GM19328 (cell line): ENCODE measurements around the gene RUFY4.

Experiments used
- ATAC-seq: cut with Tn5 transposase; IDR thresholded peaks from one replicate; pipeline ENCODE4 v1.9.1; 2021; ENCODE audit warnings: mild to moderate bottlenecking, moderate library complexity; ENCODE audit not compliant: unreplicated experiment

Gene RUFY4

DNA sequence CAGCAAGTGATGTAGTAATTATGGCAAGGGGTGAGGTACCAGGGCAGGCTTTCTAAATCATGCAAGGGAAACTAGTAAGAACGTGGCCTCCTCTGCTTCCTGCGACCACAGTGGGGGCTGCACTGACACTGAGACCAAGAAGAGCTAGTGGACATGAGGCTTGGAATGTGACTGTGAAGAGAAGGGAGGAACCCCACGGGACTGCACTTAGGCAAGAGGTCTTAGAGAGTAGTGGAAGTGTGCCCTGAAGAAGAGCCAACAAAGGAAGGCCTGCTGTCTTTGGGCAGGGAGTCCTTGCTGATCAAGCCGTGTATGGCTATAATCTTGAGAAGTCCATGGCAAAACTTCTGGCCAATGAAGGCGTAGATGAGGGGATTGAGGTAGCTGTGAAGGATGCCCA, 8.9 kb upstream of the RUFY4 start:
- no peak for ATAC-seq

DNA sequence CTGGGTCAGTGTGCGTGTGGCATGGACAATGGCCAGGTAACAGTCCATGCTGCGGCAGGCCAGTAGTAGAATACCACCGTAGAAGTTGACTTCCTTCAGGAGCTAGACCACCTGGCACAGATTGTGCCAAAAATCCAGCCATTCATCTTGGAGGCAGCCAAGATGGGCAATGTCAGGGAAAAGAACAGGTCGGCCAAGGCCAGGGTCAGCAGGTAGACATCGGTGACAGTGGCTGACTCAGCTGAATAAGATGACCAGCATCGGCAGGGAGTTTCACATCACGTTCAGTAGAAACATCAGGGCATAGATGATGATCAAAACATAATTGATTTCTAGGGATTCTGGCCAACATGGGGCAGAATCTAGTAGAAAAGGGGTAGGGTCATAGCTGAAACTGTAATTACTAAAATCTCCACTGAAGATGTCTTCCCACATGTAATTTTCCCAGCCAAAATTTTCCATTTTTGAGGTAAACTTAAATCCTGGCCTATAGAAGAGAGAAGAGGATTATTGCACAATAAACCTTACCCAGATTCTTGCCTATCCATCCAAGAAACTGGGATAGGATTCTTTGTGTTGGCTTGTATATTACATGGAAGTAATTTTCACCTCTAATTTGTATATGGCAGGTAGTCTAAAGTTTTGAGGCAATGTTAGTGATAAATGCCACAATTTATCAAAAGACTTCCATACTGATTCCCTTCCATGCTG, 7.9 kb upstream of the RUFY4 start:
- ATAC-seq = no peak

DNA sequence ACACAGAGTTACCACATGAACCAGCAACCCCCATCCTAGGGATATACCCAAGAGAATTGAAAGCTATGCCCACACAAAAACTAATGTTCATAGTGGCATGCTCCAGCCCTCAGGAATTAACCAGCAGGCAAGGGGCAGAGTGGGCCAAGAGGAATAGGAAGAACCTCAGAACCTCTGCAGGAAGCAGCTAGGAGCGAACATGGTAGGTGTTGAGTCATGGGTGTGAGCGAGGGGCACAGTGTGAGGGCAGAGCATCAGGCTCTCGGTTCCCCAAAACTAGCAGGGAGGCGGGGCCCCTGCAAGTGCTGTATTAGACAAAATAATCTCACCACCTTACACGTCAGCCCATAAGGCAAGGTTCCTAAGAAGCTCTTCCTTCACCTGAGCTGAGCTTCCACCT, 5.6 kb upstream of the RUFY4 start:
- peak; percentile 80 for ATAC-seq

DNA sequence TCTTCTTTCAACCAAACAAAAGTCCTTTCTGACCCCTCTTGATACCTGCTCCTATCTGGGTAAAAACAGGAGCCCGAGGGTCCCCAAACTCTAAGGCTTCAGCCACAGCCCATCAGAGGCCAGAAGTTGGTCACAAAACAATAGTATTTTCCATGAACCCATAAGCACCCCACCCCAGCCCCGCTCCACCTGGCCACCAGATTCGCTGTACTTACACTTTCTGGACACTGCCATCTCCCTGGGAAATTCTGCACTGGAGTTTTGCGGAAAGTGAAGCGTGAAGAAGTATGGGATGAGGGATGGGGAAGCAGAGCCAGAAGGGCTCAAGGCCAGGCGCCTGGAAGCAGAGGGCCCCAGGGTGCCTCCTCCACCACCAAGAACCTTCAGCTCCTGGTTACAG, 5.2 kb upstream of the RUFY4 start:
- ATAC-seq = no peak

DNA sequence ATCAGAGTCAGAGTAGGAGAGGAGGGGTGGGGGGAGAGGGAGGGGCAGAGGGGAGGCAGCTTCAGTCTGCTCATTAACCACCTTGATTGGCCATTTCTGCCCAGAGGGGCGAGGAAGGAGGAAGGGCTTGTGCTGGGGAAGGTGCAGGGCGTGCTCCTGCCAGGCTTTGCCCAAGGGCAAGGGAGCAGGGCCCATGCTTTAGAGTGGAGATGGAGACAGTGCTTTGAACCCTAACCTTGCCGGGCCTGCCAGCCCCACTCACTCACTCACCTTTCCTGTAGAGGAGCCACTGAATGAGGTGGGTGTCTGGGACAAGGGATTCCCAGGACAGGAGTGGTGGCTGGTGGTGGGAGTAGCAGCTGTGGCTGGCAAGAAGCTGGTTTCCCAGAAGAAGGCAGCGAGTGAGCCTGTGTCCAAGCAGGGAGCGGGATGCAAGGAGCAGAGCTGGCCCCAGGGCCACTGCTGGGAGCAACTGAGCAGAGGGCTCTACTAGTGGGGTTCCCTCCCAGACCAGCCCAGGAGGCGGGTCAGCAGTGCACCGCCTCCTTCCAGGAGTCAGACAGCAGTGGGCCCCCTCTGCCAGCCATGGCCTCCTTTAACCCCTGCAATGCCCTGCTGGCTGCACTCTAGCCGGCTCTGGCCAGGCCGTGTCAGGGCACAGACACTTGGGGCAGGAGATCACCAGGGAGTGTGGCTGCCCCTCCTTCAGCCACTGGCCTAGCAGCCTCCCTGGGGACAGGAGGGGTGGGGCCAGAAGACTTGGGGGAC, 3.6 kb upstream of the RUFY4 start:
- no peak for ATAC-seq

DNA sequence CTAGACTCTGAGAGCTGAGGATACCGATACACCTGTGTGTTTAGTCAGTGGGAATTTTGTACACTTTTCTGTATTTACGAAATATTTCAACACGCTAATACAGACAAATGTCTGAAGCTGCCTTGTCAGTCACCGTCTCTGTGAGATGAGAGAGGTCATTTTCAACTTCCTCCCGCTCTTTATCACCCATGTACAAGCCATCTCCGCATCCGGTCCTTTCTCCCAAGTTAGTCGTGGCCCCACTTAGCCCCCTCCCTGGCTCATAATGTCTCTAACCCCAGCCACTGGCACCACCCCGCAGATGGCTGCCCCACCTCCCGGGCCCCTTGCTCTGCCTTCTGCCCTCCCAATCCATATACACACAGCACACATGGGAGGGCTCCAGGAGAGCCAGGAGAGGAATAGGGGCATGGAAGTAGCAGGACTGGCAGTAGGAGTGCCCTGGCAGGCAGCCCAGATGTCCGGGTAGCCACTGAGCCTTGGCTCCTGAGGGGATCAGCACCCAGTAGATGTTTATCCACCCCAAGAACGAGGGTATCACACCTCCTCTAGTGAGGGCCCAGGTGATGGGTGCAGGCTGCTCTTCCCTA, 2.0 kb upstream of the RUFY4 start:
- ATAC-seq = no peak

DNA sequence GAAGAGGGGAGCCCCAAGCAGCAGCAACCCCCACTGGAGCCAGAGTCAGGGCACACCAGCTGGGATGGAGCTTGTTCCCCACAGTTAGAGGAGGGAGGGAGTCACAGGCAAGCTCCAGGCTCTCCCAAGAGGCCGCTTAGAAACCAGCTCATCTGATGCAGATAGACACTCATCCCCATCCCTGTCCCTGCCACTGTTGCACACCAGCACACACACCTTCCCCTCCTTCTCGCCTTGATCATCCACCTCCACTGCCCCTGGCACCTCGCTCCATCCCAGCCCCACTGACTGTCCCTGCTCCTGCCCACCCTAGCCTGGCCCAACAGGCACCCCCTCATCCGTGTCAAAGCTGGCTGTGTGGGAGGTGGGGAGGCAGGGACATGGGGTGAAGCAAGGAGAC, 1.5 kb upstream of the RUFY4 start:
- ATAC-seq = no peak

DNA sequence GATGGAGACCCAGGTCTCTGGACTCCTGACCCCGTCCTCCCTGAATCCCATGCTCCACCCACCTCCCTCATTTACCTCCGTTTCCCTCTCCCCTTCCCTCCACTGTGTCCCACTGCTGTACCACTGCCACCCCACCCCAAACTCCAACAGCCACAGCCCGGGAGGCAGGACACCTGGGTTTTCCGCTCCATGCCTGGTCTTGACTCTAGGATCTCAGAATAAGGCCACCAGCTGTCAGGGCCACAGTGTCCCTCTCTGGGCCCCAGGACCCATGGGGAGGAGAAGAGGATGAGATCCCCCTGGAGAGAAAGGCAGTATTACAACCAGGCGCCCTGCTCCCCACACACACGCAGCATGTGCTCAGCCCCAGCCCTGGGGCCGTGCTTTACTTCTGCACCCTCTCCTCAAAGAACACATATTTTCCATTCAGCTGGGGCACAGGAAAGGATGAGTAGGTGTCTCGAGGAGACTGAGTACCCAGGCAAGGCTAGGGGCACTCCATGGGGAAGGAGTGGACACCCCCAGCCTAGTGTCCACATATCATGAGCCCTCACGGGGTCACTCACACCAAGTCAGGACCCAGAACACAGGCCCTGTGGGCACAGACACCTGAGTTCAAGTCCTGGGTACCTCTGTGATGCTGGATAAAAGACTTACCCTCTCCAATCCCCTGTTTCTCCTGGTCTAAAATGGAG, 700 bp downstream of the RUFY4 start:
- no peak for ATAC-seq

DNA sequence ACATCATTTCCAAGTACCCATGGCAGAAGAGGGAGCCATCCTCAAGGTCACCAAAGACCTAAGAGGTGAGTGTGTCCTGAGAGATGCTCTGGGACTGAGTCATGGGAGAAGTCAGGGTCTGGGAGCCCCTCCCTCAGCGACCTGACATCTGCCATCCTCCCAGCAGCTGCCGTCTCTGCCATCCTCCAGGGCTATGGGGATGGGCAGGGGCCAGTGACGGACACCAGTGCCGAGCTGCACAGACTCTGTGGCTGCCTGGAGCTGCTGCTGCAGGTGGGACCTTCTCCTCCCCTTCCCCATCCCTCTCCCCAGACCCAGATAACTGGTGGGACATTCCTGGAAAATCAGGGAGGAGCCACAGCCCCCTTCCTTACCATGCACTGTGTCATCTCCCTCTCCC, 1.5 kb downstream of the RUFY4 start:
- ATAC-seq = no peak

DNA sequence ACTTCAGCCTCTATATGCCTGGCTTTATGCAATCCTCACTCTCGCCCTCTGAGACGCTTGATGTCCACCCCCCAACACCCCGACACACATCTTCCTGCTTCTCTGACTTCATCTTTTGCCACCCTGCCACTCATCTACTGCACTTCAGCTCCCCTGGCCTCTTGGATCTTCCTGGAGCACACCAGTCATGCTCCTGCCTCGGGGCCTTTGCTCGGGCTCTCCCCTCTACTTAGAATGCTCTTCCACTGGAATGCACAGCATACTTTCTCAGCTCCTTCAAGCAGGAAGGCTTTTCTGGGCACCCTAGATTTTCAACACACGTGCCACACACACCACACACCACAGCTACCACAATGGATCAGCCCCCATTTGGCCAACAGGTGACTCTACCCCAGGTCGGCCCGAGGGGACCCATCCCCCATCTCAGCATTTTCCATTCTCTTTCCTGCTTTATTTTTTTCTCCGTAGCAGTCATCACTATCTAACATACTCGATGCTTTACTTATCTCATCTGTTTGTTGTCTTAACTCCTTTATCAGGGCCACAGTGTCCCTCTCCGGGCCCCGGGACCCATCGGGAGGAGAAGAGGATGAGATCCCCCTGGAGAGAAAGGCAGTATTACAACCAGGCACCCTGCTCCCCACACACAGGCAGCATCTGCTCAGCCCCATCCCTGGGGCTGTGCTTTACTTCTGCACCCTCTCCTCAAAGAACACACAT, 2.3 kb downstream of the RUFY4 start:
- no peak for ATAC-seq

DNA sequence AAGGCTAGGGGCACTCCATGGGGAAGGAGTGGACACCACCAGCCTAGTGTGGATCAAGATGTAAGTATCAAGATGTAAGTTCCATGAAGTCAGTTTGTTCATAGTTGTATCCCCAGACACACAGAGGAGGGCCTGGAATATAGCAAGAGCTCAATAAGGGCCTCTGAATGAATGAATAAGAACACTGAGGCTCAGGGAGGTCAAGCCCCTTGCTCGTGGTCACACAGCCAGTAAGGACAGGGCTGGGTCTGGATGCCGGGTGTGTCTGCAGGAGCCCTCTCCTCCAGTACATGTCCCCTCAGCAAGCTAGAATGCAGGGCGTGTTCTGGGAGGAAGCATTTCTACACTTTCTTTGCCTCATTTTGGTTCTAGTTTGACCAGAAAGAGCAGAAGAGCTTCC, 2.9 kb downstream of the RUFY4 start:
- ATAC-seq = no peak

DNA sequence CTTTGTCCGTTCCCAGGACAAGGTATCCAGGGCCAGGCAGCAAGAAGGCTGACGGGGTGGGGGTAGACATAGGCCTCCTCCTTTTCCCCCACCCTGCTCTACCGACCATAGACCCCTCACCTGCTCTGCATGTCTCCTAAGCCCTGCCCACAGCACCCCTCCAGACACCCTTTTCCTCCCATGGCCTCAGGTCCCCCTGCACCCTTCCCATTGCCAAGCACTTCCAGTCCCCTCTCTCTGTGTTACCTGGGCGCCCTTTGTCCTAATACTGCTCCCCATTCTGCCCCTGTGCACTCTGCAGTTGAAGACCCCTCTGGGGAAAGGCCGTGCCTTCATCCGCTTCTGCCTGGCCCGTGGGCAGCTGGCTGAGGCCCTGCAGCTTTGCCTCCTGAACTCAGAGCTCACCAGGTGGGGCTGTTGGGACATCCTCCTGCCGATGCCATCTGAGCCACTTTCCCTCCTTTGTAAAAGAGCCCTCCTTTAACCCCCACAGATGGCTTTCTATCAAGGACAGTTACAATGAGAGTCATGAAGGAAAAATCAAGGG, 3.5 kb downstream of the RUFY4 start:
- no peak for ATAC-seq

DNA sequence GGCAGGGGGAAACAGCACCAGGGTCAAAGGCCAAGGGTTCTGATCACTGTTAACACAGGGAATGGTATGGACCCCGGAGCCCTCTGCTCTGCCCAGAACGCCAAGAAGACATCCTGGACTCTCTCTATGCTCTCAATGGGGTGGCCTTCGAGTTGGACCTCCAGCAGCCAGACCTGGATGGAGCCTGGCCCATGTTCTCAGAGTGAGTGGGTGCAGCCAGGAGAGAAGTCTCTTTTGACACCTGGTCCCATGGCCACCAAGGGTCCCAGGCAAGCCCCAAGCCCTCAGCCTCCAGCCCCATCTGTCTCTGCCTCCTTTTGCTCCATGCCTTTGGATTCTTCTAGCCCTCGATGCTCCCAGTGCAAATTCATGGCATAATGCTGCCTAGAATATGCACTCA, 4.1 kb downstream of the RUFY4 start:
- no peak for ATAC-seq

DNA sequence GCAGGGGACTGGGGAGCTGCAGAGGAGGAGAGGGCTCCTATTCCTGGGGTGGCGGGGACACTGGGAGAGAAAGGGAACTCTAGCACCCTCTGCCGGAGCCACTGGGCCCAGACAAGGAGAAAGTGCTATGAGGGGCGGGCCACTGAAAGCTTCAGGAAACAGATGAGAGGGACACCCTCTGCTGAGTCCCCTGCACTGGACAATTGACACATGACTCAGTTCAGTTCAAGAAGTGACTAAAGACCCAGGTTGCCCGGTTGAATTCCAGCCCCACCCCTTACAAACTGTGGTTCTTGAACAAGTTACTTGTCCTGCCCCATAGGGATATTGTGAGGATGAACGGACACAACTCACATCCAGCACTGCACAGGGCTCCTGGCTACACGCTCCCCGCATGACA, 5.0 kb downstream of the RUFY4 start:
- no peak for ATAC-seq

DNA sequence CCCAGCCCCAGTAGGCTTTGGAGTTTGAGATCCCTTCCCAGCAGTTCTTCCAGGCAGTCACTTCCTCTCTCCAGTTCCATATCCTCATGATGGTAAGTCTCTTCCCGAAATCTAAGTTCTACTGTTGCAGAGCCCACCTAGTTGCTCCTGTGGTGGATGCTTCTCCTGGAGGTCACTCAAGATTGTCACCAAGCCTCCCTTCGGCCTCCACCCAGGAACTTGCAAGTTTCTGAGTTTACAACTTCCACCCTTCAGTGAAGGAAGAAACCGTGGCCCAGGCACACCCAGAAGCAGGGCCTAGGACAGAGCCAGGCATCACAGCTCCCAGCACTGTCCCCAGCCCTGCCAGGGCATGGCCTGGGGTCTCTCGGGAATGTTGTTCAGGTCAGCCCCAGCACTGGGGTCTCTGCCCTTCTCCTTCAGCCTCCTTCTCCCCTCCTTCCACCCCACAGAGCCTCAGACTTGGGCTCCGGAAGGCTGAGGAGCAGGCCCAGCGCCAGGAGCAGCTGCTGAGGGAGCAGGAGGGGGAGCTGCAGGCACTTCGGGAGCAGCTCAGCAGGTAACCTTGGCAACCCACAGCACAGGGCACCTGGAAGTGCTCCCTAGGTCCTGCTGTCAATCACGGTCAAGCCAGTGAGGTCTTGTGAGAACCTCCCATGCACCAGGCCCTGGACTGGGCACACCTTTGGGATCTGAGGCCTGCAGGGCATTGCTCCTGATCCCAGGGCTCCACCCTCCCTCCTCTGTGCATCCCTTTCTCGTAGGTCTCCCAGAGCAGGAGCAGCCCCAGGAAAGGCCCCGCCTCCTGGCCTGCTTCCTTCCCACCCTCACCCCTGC, 7.1 kb downstream of the RUFY4 start:
- no peak for ATAC-seq

DNA sequence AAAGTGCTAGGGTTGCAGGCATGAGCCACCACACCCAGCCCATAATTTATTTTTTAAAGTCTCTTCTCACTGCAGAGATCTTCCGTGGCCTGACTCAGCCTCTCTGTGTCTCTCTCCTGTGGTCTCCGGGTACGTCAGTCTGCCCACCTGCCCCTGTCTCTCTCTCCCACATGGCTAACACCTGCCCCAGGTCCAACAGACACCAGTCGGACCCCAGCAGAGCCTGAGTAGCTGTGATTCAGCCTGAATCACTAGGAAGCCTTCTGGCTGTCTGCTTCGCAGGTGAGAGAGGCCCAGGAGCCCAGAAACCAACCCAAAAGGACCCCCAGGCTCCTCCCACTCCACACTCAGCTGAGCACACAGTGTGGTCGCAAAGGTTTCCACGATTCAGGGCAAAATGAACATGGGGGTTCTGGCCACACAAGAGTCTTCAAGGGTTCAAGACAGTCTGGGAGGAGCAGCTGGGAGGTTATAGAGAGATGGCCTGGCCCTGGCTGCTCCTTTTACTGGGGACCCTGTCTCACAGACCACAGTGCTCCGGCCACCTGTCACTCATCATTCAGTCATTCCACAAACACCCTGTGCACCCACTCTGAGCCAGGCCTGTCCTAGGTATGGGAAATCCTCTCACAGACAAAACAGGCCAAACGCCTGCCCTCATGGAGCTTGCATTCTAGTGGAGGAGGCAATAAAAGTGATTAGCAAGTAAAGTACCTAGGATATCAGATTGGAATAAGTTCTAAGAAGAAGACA, 8.6 kb downstream of the RUFY4 start:
- no peak for ATAC-seq

DNA sequence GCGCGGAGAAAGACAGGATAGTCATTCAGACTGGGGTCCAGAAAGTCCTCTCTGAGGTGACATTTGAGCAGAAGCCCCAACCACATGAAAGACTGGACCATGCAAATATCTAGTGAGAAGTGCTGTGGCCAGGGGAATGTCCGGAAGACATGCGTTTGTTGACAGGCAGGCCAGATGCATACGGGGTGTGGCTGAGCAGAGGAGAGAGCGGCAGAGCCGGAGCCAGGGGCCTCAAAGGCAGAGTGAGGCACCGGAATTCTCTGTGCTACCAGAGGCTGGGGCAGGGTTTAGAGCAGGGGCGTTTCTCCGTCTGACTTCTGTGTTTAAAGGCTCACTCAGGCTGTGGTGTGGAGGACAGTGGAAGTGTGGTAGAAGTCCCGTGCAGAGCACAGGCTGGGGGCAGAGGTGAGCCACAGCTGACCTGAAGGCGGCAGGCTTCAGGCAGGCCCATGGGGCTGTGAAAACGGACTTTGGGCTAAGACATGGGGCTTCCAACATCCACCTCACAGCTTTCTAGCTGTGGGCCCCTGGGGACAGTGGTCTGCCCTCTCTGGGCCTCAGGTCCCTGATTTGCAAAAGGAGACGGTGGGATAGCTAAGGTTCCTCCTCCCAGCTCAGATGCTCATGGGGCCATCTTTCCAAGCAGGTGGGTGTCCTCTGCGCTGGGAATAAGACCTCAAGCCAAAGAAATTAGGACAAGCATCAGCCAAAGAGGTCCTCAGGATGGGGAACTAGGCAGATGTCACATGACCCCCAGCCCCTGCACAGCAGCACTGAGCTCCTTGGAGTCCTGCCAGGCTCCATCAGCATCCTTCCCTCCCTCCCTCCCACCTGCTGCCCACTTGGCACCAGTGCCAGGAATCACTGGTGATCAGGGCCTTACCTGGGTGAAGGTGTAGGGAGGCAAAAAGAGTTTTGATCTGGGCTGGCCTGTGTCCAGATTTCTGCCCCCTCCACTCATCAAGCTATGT, 11.2 kb downstream of the RUFY4 start:
- no peak for ATAC-seq

DNA sequence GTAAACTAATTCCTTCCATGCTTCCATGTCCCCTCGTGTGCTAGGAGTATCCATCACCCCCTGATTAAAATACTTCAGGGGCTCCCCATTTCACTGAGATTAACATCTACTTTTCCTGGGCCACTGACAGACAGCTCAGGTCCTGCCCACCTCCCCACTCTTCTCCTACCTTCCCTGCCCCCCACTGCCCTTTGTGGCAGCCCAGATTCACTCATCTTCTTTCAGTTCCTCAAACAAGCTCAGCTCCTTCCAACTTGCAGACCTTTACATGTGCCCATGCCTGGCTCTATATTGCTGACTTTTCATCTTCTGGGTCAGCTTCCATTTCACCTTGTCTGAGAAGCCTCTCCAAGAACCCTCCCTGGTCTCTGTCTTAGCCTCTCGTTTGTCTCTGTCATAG, 12.0 kb downstream of the RUFY4 start:
- ATAC-seq = peak; percentile 93
